ENCODE data around the gene ATXN7. TPM values are rescaled to one million over a fixed set of nuclear protein-coding genes. Genes with fewer than 3 reads are reported as not detected.

Gene ATXN7
- total RNA-seq, 1 donor from 2014 or later: 43.2 TPM

DNA sequence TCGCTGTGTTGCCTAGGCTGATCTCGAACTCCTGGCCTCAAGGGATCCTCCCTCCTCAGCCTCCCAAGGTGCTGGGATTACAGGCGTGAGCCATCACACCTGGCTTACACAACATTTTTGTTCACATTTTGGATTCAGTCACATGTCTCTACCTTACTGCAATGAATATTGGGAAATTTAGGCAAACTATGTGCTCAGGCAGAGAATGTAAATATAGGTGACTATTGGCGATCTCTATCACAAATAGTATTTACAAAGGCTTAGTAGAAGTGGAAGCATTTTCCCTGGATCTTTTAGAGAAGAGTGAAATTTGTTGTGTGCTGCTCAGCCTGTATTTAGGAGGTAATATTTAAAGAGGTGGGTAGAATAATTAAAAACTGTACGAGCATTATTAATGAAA is 27.9 kb downstream of the ATXN7 start:
- H3K27me3 ChIP-seq: no peaks in the 10 kb centered on the region
- no peak overlapping the region for H3K4me3 ChIP-seq
- no peaks in the 10 kb centered on the region for H3K9me3 ChIP-seq
- TF ChIP-seq, protein P1, sequence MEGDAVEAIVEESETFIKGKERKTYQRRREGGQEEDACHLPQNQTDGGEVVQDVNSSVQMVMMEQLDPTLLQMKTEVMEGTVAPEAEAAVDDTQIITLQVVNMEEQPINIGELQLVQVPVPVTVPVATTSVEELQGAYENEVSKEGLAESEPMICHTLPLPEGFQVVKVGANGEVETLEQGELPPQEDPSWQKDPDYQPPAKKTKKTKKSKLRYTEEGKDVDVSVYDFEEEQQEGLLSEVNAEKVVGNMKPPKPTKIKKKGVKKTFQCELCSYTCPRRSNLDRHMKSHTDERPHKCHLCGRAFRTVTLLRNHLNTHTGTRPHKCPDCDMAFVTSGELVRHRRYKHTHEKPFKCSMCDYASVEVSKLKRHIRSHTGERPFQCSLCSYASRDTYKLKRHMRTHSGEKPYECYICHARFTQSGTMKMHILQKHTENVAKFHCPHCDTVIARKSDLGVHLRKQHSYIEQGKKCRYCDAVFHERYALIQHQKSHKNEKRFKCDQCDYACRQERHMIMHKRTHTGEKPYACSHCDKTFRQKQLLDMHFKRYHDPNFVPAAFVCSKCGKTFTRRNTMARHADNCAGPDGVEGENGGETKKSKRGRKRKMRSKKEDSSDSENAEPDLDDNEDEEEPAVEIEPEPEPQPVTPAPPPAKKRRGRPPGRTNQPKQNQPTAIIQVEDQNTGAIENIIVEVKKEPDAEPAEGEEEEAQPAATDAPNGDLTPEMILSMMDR (IDR thresholded peaks at IDR 0.05): no peak
- TF ChIP-seq POLR2AphosphoS5 (IDR thresholded peaks at IDR 0.05; ENCODE audit: insufficient read depth in 1 of 2, low read depth in 1 of 2) (no peak), POLR2A (IDR thresholded peaks at IDR 0.05) (no peak)
- no peak overlapping the region for H3K27ac ChIP-seq
- peaks cover 14% of the 10 kb centered on the region for H3K4me1 ChIP-seq
- intact Hi-C loops (cut with DNase I): no loop called here
- no peaks in the 10 kb centered on the region for H3K36me3 ChIP-seq
- no peak for DNase-seq (ENCODE audit: extremely low spot score in 2 of 2)

DNA sequence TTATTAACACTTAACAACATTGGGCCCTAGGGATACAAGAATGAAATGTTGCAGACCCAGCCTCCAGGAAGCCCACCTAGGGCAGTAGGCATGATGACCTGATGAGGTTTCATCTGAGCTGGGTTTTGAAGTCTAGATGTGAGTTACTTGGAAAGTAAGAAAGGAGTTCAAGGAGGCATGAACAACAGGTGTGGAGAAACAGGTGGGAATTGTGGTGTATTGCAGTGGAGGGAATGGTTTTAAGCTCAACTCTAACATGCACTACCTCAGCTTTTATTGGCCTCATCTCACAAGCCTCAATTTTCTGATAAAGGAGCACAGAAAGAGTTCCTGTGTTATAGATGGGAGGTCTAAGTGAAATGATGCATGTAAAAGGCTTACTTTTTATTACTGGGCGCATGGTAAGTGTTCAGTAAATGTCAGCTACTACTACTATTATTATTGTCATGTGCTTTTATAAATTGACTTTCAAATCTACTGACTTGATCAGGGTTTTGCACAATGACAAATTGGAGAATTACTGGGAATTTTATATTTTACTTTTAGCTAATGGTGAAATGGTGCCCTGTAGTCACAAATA is 29.2 kb downstream of the ATXN7 start:
- TF ChIP-seq, protein P1 (IDR thresholded peaks at IDR 0.05): no peak
- no peak for TF ChIP-seq POLR2AphosphoS5 (IDR thresholded peaks at IDR 0.05; ENCODE audit: insufficient read depth in 1 of 2, low read depth in 1 of 2)
- TF ChIP-seq POLR2A (IDR thresholded peaks at IDR 0.05): no peak
- H3K27me3 ChIP-seq: no peaks in the 10 kb centered on the region
- intact Hi-C loops (cut with DNase I): no loop called here
- H3K27ac ChIP-seq: no peak overlapping the region
- H3K9me3 ChIP-seq: no peaks in the 10 kb centered on the region
- DNase-seq (ENCODE audit: extremely low spot score in 2 of 2): no peak
- H3K36me3 ChIP-seq: no peaks in the 10 kb centered on the region
- H3K4me3 ChIP-seq: no peak overlapping the region
- H3K4me1 ChIP-seq: peaks cover 14% of the 10 kb centered on the region

DNA sequence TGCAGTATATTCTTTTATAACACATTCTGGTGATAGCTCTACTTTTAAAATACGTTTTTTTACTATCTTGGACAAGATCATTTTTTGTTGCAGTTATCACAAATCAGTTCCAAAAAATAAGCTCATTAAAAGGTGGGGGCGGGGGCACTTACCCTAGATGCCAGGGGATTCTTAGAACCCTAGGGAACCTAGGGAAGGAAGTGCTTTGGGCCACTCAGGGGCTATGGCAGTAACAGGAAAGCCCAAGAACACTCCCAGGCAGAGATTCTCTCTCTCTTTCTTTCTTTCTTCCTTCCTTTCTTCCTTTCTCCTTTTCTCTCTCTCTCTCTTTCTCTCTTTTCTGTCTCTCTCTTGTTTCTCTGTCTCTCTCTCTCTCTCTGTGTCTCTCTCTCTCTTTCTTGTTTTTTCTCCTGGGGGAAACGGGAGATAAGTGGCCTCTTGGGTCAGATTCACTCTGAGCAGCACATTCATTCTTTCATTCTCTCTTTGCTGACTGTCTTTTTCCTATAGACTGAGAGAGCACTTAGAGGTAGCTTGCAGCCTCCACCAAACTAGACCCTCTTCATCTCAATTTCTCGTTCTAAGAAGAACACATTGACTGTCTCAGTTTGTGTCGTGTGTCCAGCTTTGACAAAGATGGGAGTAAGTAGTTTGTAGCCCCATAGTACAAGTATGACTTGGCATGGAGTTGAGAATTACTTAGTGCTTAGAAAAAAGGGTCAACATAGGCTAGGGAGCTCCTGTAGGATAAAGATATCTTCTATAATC is 31.9 kb downstream of the ATXN7 start:
- intact Hi-C loops (cut with DNase I): no loop called here
- no peak overlapping the region for H3K27ac ChIP-seq
- H3K27me3 ChIP-seq: no peaks in the 10 kb centered on the region
- TF ChIP-seq POLR2A (IDR thresholded peaks at IDR 0.05): no peak
- TF ChIP-seq, protein P1 (IDR thresholded peaks at IDR 0.05): no peak
- no peak for TF ChIP-seq POLR2AphosphoS5 (IDR thresholded peaks at IDR 0.05; ENCODE audit: insufficient read depth in 1 of 2, low read depth in 1 of 2)
- peaks cover 0 to 5% of the 10 kb centered on the region in 2 donors for H3K36me3 ChIP-seq
- no peak for DNase-seq (ENCODE audit: extremely low spot score in 2 of 2)
- no peaks in the 10 kb centered on the region for H3K9me3 ChIP-seq
- no peak overlapping the region for H3K4me3 ChIP-seq
- peaks cover 14% of the 10 kb centered on the region for H3K4me1 ChIP-seq

DNA sequence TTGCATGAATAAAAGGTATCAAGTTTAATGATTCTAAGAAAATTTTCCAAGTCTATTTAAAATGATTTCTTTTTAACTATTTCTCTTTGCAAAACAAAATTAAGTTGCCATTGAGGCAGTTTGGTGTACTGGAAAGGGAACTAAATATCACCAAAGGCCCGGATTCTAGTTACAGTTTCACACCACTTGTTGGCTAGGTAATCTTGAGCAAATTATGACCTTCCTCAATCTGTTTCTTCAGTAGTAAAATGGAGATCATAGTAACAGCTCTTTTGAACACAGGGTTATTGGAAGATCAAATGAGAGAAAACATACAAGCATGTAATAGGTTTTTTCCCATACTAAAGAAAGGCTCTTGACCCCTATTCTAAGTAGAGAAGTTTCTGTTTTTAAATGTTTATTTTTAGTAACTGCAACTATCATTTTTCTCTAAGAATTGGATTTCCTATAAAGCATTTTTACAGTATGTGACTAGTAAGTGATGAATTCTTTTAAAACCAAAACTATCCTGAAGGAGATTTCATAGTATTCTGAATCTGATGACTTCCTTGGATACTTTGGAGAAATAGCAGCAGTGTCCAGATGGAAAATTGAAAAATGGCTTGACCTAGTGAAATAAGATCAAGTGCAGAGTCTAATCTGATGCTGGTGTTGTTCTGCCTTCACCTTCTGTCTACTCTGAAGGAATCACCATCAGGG is 32.8 kb downstream of the ATXN7 start:
- TF ChIP-seq, protein P1 (IDR thresholded peaks at IDR 0.05): no peak
- TF ChIP-seq POLR2AphosphoS5 (IDR thresholded peaks at IDR 0.05; ENCODE audit: insufficient read depth in 1 of 2, low read depth in 1 of 2) (no peak), POLR2A (IDR thresholded peaks at IDR 0.05) (no peak)
- H3K36me3 ChIP-seq: peaks cover 0 to 5% of the 10 kb centered on the region in 2 donors

More for the DNA sequence above, 32.8 kb downstream of the ATXN7 start:
- peaks cover 14% of the 10 kb centered on the region for H3K4me1 ChIP-seq
- H3K27ac ChIP-seq: no peak overlapping the region
- intact Hi-C loops (cut with DNase I): no loop called here
- no peak for DNase-seq (ENCODE audit: extremely low spot score in 2 of 2)
- H3K9me3 ChIP-seq: no peaks in the 10 kb centered on the region
- no peak overlapping the region for H3K4me3 ChIP-seq
- H3K27me3 ChIP-seq: no peaks in the 10 kb centered on the region
